Fibroblast of lung (primary cell): ENCODE results near the gene PPP1R14D.

Experiments
- CTCF ChIP-seq, 2 donors: IDR thresholded peaks in 1 of 2; conservative IDR thresholded peaks in 1 of 2; 1 replicate in 1 of 2; 2 replicates in 1 of 2; pipeline ENCODE4 v1.5.1; 2011 to 2012; ENCODE audit warnings: low read length in 2 of 2, control low read depth in 1 of 2, inconsistent platforms in 1 of 2, low read depth in 1 of 2, mild to moderate bottlenecking in 1 of 2
- EZH2 ChIP-seq: IDR thresholded peaks from 2 replicates; pipeline ENCODE4 v1.5.1; 2012; ENCODE audit warnings: low read length, control low read depth, mild to moderate bottlenecking; ENCODE audit errors: missing control alignments

- TF ChIP-seq CTCF (conservative IDR thresholded peaks at IDR 0.05 in 1 of 2, IDR thresholded peaks at IDR 0.05 in 1 of 2; ENCODE audit: low read depth in 1 of 2, low read length in 2 of 2) (no peak), EZH2 (no peak)
Measured at GRCh38 chr15:40815042-40815698, 13.3 kb downstream of the PPP1R14D start.
